Measurements from ENCODE around the gene AKAP6.
"Not testable (repeated sequence)": the region's sequence is repeated elsewhere in the genome, so short reads cannot be mapped to it uniquely, and the experiment has no call there.

AKAP6 gene

DNA sequence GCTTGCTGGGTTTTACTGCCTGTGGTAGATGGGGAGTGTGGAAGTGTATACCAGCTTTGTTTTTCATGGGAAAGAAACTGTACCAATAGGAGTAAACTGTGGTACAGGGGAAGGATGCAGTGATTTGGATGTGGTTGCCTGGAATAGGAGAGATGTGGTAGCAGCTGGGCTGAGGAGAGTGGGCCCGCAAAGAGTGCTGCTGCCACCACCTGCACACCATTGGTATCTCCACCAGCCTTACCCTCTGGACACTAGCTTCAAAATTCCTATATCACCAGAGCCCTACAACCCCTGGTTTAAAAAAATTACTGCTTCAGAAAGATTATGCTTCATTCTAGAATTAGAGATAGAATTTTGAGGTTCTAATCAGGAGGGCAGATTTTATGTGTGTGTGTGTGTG lies 53.6 kb downstream of the AKAP6 start:
- H4K20me1 ChIP-seq (ENCODE audit: insufficient read depth) = no peaks in the 10 kb centered on the region
- no peak overlapping the region for H3K27ac ChIP-seq
- no peak overlapping the region for H3K9ac ChIP-seq
- no peaks in the 10 kb centered on the region for H3K27me3 ChIP-seq (ENCODE audit: insufficient read depth, low read depth)
- no peaks in the 10 kb centered on the region for H3K4me1 ChIP-seq (ENCODE audit: low read depth, poor library complexity, severe bottlenecking)
- H3K4me2 ChIP-seq = no peak overlapping the region
- H2AFZ ChIP-seq (ENCODE audit: low read depth) = no peak overlapping the region
- no peaks in the 10 kb centered on the region for H3K79me2 ChIP-seq (ENCODE audit: insufficient read depth, low read depth)
- no peak overlapping the region for H3K4me3 ChIP-seq (IDR thresholded peaks at IDR 0.05; ENCODE audit: insufficient read depth, low read depth, low read length)
- TF ChIP-seq, protein P1, sequence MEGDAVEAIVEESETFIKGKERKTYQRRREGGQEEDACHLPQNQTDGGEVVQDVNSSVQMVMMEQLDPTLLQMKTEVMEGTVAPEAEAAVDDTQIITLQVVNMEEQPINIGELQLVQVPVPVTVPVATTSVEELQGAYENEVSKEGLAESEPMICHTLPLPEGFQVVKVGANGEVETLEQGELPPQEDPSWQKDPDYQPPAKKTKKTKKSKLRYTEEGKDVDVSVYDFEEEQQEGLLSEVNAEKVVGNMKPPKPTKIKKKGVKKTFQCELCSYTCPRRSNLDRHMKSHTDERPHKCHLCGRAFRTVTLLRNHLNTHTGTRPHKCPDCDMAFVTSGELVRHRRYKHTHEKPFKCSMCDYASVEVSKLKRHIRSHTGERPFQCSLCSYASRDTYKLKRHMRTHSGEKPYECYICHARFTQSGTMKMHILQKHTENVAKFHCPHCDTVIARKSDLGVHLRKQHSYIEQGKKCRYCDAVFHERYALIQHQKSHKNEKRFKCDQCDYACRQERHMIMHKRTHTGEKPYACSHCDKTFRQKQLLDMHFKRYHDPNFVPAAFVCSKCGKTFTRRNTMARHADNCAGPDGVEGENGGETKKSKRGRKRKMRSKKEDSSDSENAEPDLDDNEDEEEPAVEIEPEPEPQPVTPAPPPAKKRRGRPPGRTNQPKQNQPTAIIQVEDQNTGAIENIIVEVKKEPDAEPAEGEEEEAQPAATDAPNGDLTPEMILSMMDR (conservative IDR thresholded peaks at IDR 0.05; ENCODE audit: low read depth, low read length) = 0 out of 2 replicates have a peak, but pooled peaks have one; percentile 21
- H3K36me3 ChIP-seq (ENCODE audit: insufficient read depth) = no peaks in the 10 kb centered on the region

GRCh38 chr14:32383364-32384009 lies 54.4 kb downstream of the AKAP6 start:
- H3K4me1 ChIP-seq (ENCODE audit: low read depth, poor library complexity, severe bottlenecking) = no peaks in the 10 kb centered on the region
- TF ChIP-seq, protein P1 (conservative IDR thresholded peaks at IDR 0.05; ENCODE audit: low read depth, low read length) = no peak
- H3K9ac ChIP-seq = no peak overlapping the region
- H4K20me1 ChIP-seq (ENCODE audit: insufficient read depth) = no peaks in the 10 kb centered on the region
- no peak overlapping the region for H2AFZ ChIP-seq (ENCODE audit: low read depth)
- H3K27me3 ChIP-seq (ENCODE audit: insufficient read depth, low read depth) = no peaks in the 10 kb centered on the region
- H3K4me2 ChIP-seq = no peak overlapping the region
- no peak overlapping the region for H3K27ac ChIP-seq
- H3K4me3 ChIP-seq (IDR thresholded peaks at IDR 0.05; ENCODE audit: insufficient read depth, low read depth, low read length) = no peak overlapping the region
- no peaks in the 10 kb centered on the region for H3K36me3 ChIP-seq (ENCODE audit: insufficient read depth)
- no peaks in the 10 kb centered on the region for H3K79me2 ChIP-seq (ENCODE audit: insufficient read depth, low read depth)

DNA sequence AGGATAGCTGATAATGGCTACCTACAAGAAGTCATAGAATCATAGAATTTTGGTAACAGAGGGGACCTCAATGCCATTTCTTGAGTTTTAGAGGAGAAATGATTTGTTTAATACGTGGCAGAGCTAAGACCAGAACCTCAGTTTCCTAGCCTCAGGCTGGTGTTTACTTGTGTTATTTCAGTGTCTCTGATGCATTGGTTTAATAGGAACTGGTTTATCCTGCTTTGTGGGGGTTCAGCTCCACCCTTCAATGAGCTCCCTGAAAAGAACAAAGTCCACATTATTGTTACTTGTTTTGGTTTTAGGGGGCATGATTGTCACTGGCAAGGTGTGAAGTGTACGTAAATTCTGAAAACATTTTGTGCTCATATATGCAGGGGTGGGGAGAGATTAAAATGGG lies 55.4 kb downstream of the AKAP6 start:
- no peaks in the 10 kb centered on the region for H3K36me3 ChIP-seq (ENCODE audit: insufficient read depth)
- no peak overlapping the region for H3K4me3 ChIP-seq (IDR thresholded peaks at IDR 0.05; ENCODE audit: insufficient read depth, low read depth, low read length)
- H4K20me1 ChIP-seq (ENCODE audit: insufficient read depth) = no peaks in the 10 kb centered on the region
- H3K27ac ChIP-seq = no peak overlapping the region
- H3K79me2 ChIP-seq (ENCODE audit: insufficient read depth, low read depth) = no peaks in the 10 kb centered on the region
- H2AFZ ChIP-seq (ENCODE audit: low read depth) = no peak overlapping the region
- H3K4me2 ChIP-seq = no peak overlapping the region
- H3K9ac ChIP-seq = no peak overlapping the region
- TF ChIP-seq, protein P1 (conservative IDR thresholded peaks at IDR 0.05; ENCODE audit: low read depth, low read length) = no peak
- H3K27me3 ChIP-seq (ENCODE audit: insufficient read depth, low read depth) = no peaks in the 10 kb centered on the region
- no peaks in the 10 kb centered on the region for H3K4me1 ChIP-seq (ENCODE audit: low read depth, poor library complexity, severe bottlenecking)

DNA sequence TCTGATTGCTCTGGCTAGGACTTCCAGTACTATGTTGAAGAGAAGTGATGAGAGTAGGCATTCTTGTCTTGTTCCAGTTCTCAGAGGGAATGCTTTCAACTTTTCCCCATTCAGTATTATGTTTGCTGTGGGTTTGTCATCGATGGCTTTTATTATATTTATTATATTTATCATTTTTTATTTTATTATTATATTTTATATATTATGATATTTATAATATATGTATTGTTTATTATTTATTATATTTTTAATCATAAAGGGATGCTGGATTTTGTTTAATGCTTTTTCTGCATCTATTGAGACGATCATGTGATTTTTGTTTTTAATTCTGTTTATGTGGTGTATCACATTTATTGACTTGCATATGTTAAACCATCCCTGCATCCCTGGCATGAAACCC lies 58.2 kb downstream of the AKAP6 start:
- H3K9ac ChIP-seq; H3K27me3 ChIP-seq (ENCODE audit: insufficient read depth, low read depth); H3K27ac ChIP-seq; H2AFZ ChIP-seq (ENCODE audit: low read depth); H3K36me3 ChIP-seq (ENCODE audit: insufficient read depth); H3K4me1 ChIP-seq (ENCODE audit: low read depth, poor library complexity, severe bottlenecking); H4K20me1 ChIP-seq (ENCODE audit: insufficient read depth); H3K4me2 ChIP-seq; H3K79me2 ChIP-seq (ENCODE audit: insufficient read depth, low read depth); H3K4me3 ChIP-seq (IDR thresholded peaks at IDR 0.05; ENCODE audit: insufficient read depth, low read depth, low read length): not testable (repeated sequence)

- Histone ChIP-seq H3K36me3 (ENCODE audit: insufficient read depth) (no peaks in the 10 kb centered on the region), H4K20me1 (ENCODE audit: insufficient read depth) (no peaks in the 10 kb centered on the region), H3K27me3 (ENCODE audit: insufficient read depth, low read depth) (no peaks in the 10 kb centered on the region), H3K4me3 (IDR thresholded peaks at IDR 0.05; ENCODE audit: insufficient read depth, low read depth, low read length) (no peak overlapping the region), H3K79me2 (ENCODE audit: insufficient read depth, low read depth) (no peaks in the 10 kb centered on the region), H2AFZ (ENCODE audit: low read depth) (no peak overlapping the region), H3K4me2 (no peak overlapping the region), H3K27ac (no peak overlapping the region), H3K9ac (no peak overlapping the region), H3K4me1 (ENCODE audit: low read depth, poor library complexity, severe bottlenecking) (no peaks in the 10 kb centered on the region)
- TF ChIP-seq, protein P1 (conservative IDR thresholded peaks at IDR 0.05; ENCODE audit: low read depth, low read length) = no peak
These were observed 64.0 kb downstream of the AKAP6 start for GRCh38 chr14:32393119-32393518.

Measured in KMS-11 (cell line).